Omental fat pad (tissue), 4 donors: ENCODE results near the gene PSMA5. TPM values are rescaled to one million over a fixed set of nuclear protein-coding genes. Genes with fewer than 3 reads are reported as not detected.

Experiments used
- ATAC-seq: fragments of 150-250 bp; one replicate; pipeline ENCODE4 v1.9.1; 2016; ENCODE audit warnings: mild to moderate bottlenecking, moderate library complexity; ENCODE audit not compliant: low FRiP score
- DNase-seq: peaks from one replicate; pipeline ENCODE4 v3.0.0-alpha.2; 2019; ENCODE audit warnings: low spot score
- total RNA-seq, 4 donors: library from RNA; depleted of rRNA; stranded (reverse); fragments of >200 nt; gene quantifications; one replicate each; pipeline ENCODE4 v1.1.0, GENCODE V29; 2016
- TF ChIP-seq, protein P1 (sequence below), 3 donors: fragments of 450-650 bp; IDR thresholded peaks; one replicate each; pipeline ENCODE4 v1.5.1; 2016 to 2017; ENCODE audit warnings: antibody characterized with exemption in 3 of 3, mild to moderate bottlenecking in 3 of 3, moderate library complexity in 2 of 3

PSMA5 gene
- total RNA-seq, 4 donors from 2014 or later: 21.0 to 36.9 (median 29.7) TPM

- DNase-seq (no peak), ATAC-seq (no peak)
- TF ChIP-seq, protein P1, sequence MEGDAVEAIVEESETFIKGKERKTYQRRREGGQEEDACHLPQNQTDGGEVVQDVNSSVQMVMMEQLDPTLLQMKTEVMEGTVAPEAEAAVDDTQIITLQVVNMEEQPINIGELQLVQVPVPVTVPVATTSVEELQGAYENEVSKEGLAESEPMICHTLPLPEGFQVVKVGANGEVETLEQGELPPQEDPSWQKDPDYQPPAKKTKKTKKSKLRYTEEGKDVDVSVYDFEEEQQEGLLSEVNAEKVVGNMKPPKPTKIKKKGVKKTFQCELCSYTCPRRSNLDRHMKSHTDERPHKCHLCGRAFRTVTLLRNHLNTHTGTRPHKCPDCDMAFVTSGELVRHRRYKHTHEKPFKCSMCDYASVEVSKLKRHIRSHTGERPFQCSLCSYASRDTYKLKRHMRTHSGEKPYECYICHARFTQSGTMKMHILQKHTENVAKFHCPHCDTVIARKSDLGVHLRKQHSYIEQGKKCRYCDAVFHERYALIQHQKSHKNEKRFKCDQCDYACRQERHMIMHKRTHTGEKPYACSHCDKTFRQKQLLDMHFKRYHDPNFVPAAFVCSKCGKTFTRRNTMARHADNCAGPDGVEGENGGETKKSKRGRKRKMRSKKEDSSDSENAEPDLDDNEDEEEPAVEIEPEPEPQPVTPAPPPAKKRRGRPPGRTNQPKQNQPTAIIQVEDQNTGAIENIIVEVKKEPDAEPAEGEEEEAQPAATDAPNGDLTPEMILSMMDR (IDR thresholded peaks at IDR 0.05): no peak
Measured at GRCh38 chr1:109386054-109386717, 40.1 kb downstream of the PSMA5 start.

GRCh38 chr1:109385417-109385816, 40.8 kb downstream of the PSMA5 start:
- DNase-seq: no peak
- TF ChIP-seq, protein P1 (IDR thresholded peaks at IDR 0.05): no peak
- no peak for ATAC-seq

DNA sequence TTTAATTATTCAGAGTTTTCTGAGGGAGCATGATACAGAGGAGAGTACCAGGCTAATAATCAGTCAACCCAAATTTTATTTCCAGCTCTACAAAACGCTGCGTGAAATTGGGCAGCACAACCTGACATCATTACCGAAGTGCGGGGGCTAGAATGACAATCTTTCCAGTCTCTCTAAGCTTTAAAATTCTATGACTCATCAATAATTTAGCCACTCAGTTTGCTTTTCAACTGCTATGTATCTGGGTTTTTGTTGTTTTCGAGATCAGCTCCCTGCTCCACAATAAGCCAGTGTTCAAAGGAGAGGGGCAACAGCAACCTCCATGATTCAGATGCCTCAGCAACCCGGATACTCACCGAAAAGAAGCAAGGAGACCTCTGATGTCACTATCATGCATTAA, 42.4 kb downstream of the PSMA5 start:
- TF ChIP-seq, protein P1 (IDR thresholded peaks at IDR 0.05): no peak
- no peak for DNase-seq
- ATAC-seq: no peak

GRCh38 chr1:109383087-109383779, 43.0 kb downstream of the PSMA5 start:
- ATAC-seq (no peak), DNase-seq (no peak)

GRCh38 chr1:109381573-109381972, 44.7 kb downstream of the PSMA5 start:
- no peak for DNase-seq
- TF ChIP-seq, protein P1 (IDR thresholded peaks at IDR 0.05): no peak
- ATAC-seq: no peak

More at GRCh38 chr1:109383087-109383779, 43.0 kb downstream of the PSMA5 start:
- TF ChIP-seq, protein P1 (IDR thresholded peaks at IDR 0.05): no peak

DNA sequence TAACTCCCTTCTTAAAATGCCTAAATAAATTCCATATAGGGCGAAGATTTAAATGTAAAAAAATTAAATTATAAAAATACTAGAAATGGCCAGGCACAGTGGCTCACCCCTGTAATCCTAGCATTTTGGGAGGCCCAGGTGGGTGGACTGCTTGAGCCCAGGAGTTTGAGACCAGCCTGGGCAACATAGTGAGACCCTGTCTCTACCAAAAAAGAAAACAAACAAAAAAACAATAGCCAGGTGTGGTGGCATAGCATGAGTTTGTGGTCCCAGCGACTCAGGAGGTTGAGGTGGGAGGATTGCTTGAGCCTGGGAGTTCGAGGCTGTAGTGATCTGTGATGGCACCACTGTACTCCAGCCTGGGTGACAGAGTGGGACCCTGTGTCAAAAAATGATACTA, 46.3 kb downstream of the PSMA5 start:
- TF ChIP-seq, protein P1 (IDR thresholded peaks at IDR 0.05): no peak
- no peak for DNase-seq
- ATAC-seq: no peak

DNA sequence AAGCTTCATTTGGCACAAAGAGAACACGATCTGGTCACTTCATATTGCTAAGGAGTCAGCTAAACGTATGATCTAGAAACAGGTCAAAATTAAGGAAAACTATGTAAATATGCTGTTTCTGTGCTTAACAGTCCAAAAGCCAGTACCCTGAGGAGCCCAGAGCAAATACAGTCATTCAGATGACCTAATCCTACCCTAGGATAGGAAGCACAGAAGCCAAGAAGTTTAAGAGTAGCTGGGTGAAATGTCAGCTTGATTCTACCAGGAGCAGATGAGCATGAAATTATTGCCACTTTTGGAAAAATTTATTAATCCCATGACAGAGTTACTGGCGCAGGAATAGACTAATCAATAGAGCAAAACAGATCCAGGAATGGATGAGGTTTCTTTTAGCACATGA, 46.8 kb downstream of the PSMA5 start:
- DNase-seq: no peak
- TF ChIP-seq, protein P1 (IDR thresholded peaks at IDR 0.05): no peak
- no peak for ATAC-seq
